Psoas muscle (tissue), 8 donors: ENCODE data around the gene SHROOM3. TPM values are rescaled to one million over a fixed set of nuclear protein-coding genes. Genes with fewer than 3 reads are reported as not detected.

Experiments used
- ATAC-seq, 4 donors: fragments of 200-7000 bp; cut with Tn5 transposase; one replicate each; pipeline ENCODE4 v1.9.1; 2020; ENCODE audit warnings: moderate library complexity in 3 of 4, mild to moderate bottlenecking in 2 of 4
- DNase-seq, 2 donors: peaks; one replicate each; pipeline ENCODE4 v3.0.0-alpha.2; 2020
- H3K27ac ChIP-seq: fragments of 200-600 bp; one replicate; pipeline ENCODE4 v1.8.0; 2022
- H3K27me3 ChIP-seq, 3 donors: fragments of 200-600 bp in 1 of 3; one replicate each; pipeline versions ENCODE4 v1.6.1 to v1.8.0; 2013 to 2022; ENCODE audit warnings: low read length in 2 of 3, mild to moderate bottlenecking in 2 of 3, moderate library complexity in 1 of 3; ENCODE audit not compliant: insufficient read depth in 3 of 3
- H3K36me3 ChIP-seq, 2 donors: fragments of 200-600 bp in 1 of 2; one replicate each; pipeline versions ENCODE4 v1.6.1 to v1.8.0; 2013 to 2022; ENCODE audit warnings: low read depth in 1 of 2, mild to moderate bottlenecking in 1 of 2, moderate library complexity in 1 of 2; ENCODE audit not compliant: insufficient read depth in 1 of 2
- H3K4me1 ChIP-seq: fragments of 200-600 bp; one replicate; pipeline ENCODE4 v1.8.0; 2022
- H3K4me3 ChIP-seq: fragments of 200-600 bp; one replicate; pipeline ENCODE4 v1.8.0; 2022; ENCODE audit warnings: mild to moderate bottlenecking
- H3K9me3 ChIP-seq: fragments of 200-600 bp; one replicate; pipeline ENCODE4 v1.8.0; 2022
- CTCF ChIP-seq: fragments of 200-600 bp; IDR thresholded peaks from one replicate; pipeline ENCODE4 v1.8.0; 2022; ENCODE audit warnings: antibody characterized with exemption
- WGBS, 3 donors: extraction: QIAGEN DNeasy Blood & Tissue Kit; methylation state at CpG; one replicate each; pipeline versions ENCODE4 v1.1.6 to v1.1.7; 2013; 5-methylcytosine and 5-hydroxymethylcytosine counted together
- intact Hi-C, 2 donors: fragments of 100-400 bp; cut with DNase I; formaldehyde crosslinking; loops; one replicate each; pipeline versions ENCODE4 v1.11.0 to v1.14.2; 2022
- polyA plus RNA-seq, 3 donors: library from polyadenylated mRNA; stranded (reverse); fragments of 200-250 nt; gene quantifications; one replicate each; pipeline ENCODE4 v1.2.3, GENCODE V29; 2013
- total RNA-seq, 4 donors: library from RNA; stranded (reverse); fragmentation: NEBNext Ultra II Directional in 2 of 4; extraction: Animal tissue kit (Norgen Biotek cat#: 25700) in 2 of 4; gene quantifications; one replicate each; pipeline versions ENCODE4 v1.2.1 to v1.2.4, GENCODE V29; 2021 to 2023
- donor health status: healthy with polysubstance abuse.
- donor health status: DM: no; HTN: no; CAD: no; lungs with moderate emphysema.
- donor health status: Bipolar disorder and iron deficiency.
- donor health status: healthy.
- donor health status: DM: yes; HTN: yes; CAD: no.
- donor health status: DM: no; HTN: no; CAD: no.
- donor health status: DM: no; HTN: no; CAD: no.
- donor health status: DM: yes; HTN: yes; CAD: no.

The SHROOM3 gene
- total and polyA plus RNA-seq, 7 donors, result 0.01 to 0.79 (median 0.06) TPM

GRCh38 chr4:76590798-76591281 lies 155.8 kb downstream of the SHROOM3 start:
- Histone ChIP-seq H3K9me3 (no peaks in the 10 kb centered on the region), H3K4me3 (no peak overlapping the region), H3K4me1 (no peaks in the 10 kb centered on the region), H3K36me3 (no peaks in the 10 kb centered on the region), H3K27me3 (no peaks in the 10 kb centered on the region), H3K27ac (no peak overlapping the region)
- 32 to 48% (median 36%) methylated on average over 6 of the region's 6 CpGs for WGBS, 3 donors
- TF ChIP-seq CTCF, result no peak
- no peak for DNase-seq
- intact Hi-C loops, result no loop called here
- peak in 1 of 4 donors; percentile 68 for ATAC-seq

GRCh38 chr4:76591992-76592391 lies 157.0 kb downstream of the SHROOM3 start:
- no peak for TF ChIP-seq CTCF
- DNase-seq, result no peak
- H3K4me1 ChIP-seq, result no peaks in the 10 kb centered on the region
- intact Hi-C loops, result no loop called here
- no peaks in the 10 kb centered on the region for H3K9me3 ChIP-seq
- no peak overlapping the region for H3K4me3 ChIP-seq
- no peaks in the 10 kb centered on the region for H3K27me3 ChIP-seq
- ATAC-seq, result no peak
- 73 to 93% (median 85%) methylated on average over 3 of the region's 3 CpGs for WGBS, 3 donors
- no peak overlapping the region for H3K27ac ChIP-seq
- H3K36me3 ChIP-seq, result no peaks in the 10 kb centered on the region

- H3K27me3 ChIP-seq, result no peaks in the 10 kb centered on the region
- intact Hi-C loops, result no loop called here
- H3K4me1 ChIP-seq, result no peaks in the 10 kb centered on the region
- no peak overlapping the region for H3K4me3 ChIP-seq
- H3K36me3 ChIP-seq, result no peaks in the 10 kb centered on the region
- TF ChIP-seq CTCF, result no peak
- no peak overlapping the region for H3K27ac ChIP-seq
- DNase-seq (no peak), ATAC-seq (no peak)
- WGBS, 3 donors, result 77 to 82% (median 80%) methylated on average over 6 of the region's 6 CpGs
- no peaks in the 10 kb centered on the region for H3K9me3 ChIP-seq
Measured at GRCh38 chr4:76592460-76592859, 157.4 kb downstream of the SHROOM3 start.

- ATAC-seq (no peak), DNase-seq (no peak)
- H3K36me3 ChIP-seq, result no peaks in the 10 kb centered on the region
- H3K27ac ChIP-seq, result no peak overlapping the region
- intact Hi-C loops, result no loop called here
- no peak for TF ChIP-seq CTCF
- H3K27me3 ChIP-seq, result no peaks in the 10 kb centered on the region
- H3K4me1 ChIP-seq, result no peaks in the 10 kb centered on the region
- no peaks in the 10 kb centered on the region for H3K9me3 ChIP-seq
- H3K4me3 ChIP-seq, result no peak overlapping the region
- 92 to 95% (median 94%) methylated on average over 2 of the region's 2 CpGs for WGBS, 3 donors
Measured at GRCh38 chr4:76594173-76594572, 159.1 kb downstream of the SHROOM3 start.

- intact Hi-C loops, result no loop called here
- ATAC-seq, result no peak
- no peak for TF ChIP-seq CTCF
Measured at GRCh38 chr4:76595435-76595834, 160.4 kb downstream of the SHROOM3 start.

More at GRCh38 chr4:76595435-76595834, 160.4 kb downstream of the SHROOM3 start:
- H3K36me3 ChIP-seq, result no peaks in the 10 kb centered on the region
- no peak overlapping the region for H3K27ac ChIP-seq
- no peaks in the 10 kb centered on the region for H3K4me1 ChIP-seq
- 93 to 100% (median 97%) methylated on average over 1 of the region's 1 CpG for WGBS, 3 donors
- no peaks in the 10 kb centered on the region for H3K27me3 ChIP-seq
- no peaks in the 10 kb centered on the region for H3K9me3 ChIP-seq
- no peak for DNase-seq
- no peak overlapping the region for H3K4me3 ChIP-seq
